ENCODE measurements around the gene ASPSCR1. TPM values are rescaled to one million over a fixed set of nuclear protein-coding genes. Genes with fewer than 3 reads are reported as not detected.

Gene ASPSCR1
- total RNA-seq, 1 experiment from 2014 or later: 60.4 TPM

GRCh38 chr17:81961521-81962498 lies 15.6 kb upstream of the ASPSCR1 start:
- Mint-ChIP-seq H3K4me1 (peaks cover 11% of the 10 kb centered on the region; the same call in 1 of the 2 replicates), H3K27ac (no peak overlapping the region), H3K36me3 (no peaks in the 10 kb centered on the region), H3K9me3 (no peaks in the 10 kb centered on the region), H3K27me3 (ENCODE audit: low read depth) (peaks cover 84% of the 10 kb centered on the region), H3K4me3 (peak overlapping the region; percentile 30)
- ChIA-PET CTCF (interaction anchor here (0.9 to 4.6 kb wide), 6 partner anchors 14 to 129 kb away, joined by 3 to 56 read pairs (median 9); partner anchors contain the start of genes CENPX, LRRC45, MAFG and MCRIP1), POLR2A (no interaction called here)
- DNase-seq (ENCODE audit: low spot score) (no peak), ATAC-seq (peak; percentile 2; the same call in 1 of the 2 replicates)
- TF ChIP-seq ZNF138 (CRISPR knock-in tag; conservative IDR thresholded peaks at IDR 0.05) (no peak), ZNF423 (CRISPR knock-in tag; IDR thresholded peaks at IDR 0.05) (peak; percentile 51), E2F4 (CRISPR knock-in tag; IDR thresholded peaks at IDR 0.05; ENCODE audit: borderline replicate concordance, low read depth) (no peak), ZBTB21 (CRISPR knock-in tag; IDR thresholded peaks at IDR 0.05; ENCODE audit: borderline replicate concordance) (no peak), ZMAT4 (CRISPR knock-in tag; IDR thresholded peaks at IDR 0.05) (no peak), E2F5 (CRISPR knock-in tag; IDR thresholded peaks at IDR 0.05) (no peak), SP1 (CRISPR knock-in tag; conservative IDR thresholded peaks at IDR 0.05) (no peak)

GRCh38 chr17:81962499-81963441 lies 14.7 kb upstream of the ASPSCR1 start:
- H3K4me3 Mint-ChIP-seq: peak overlapping the region; percentile 30
- peaks cover 74% of the 10 kb centered on the region for H3K27me3 Mint-ChIP-seq (ENCODE audit: low read depth)
- H3K27ac Mint-ChIP-seq: no peak overlapping the region
- no peak for DNase-seq (ENCODE audit: low spot score)
- H3K36me3 Mint-ChIP-seq: no peaks in the 10 kb centered on the region
- peaks cover 11% of the 10 kb centered on the region; the same call in 1 of the 2 replicates for H3K4me1 Mint-ChIP-seq
- ChIA-PET CTCF (interaction anchor here (0.9 to 4.6 kb wide), 3 partner anchors 13 to 59 kb away, joined by 3 to 56 read pairs (median 7); partner anchors contain the start of genes CENPX and LRRC45), POLR2A (no interaction called here)
- H3K9me3 Mint-ChIP-seq: no peaks in the 10 kb centered on the region
- no peak for ATAC-seq
- TF ChIP-seq ELF4 (CRISPR knock-in tag; IDR thresholded peaks at IDR 0.05; ENCODE audit: low read depth) (no peak), ZNF423 (CRISPR knock-in tag; IDR thresholded peaks at IDR 0.05) (no peak), ZSCAN18 (CRISPR knock-in tag; IDR thresholded peaks at IDR 0.05) (no peak), ZNF512 (CRISPR knock-in tag; IDR thresholded peaks at IDR 0.05; ENCODE audit: borderline replicate concordance) (no peak)
